B cell (primary cell): Measurements from ENCODE around the gene CLN6. TPM values are rescaled to one million over a fixed set of nuclear protein-coding genes. Genes with fewer than 3 reads are reported as not detected.

Experiments
- ATAC-seq: fragments of 200-7000 bp; cut with Tn5 transposase; one replicate; pipeline ENCODE4 v1.10.0; 2021; ENCODE audit warnings: low read depth, mild to moderate bottlenecking, moderate number of reproducible peaks, moderate library complexity
- CTCF ChIA-PET: fragments of 350-600 bp; sonication (Branson Sonifier 250); formaldehyde crosslinking; loops from one replicate; lab custom pipeline; 2021; ENCODE audit warnings: antibody characterized with exemption, inconsistent platforms; lab: Charles Lee
- POLR2A ChIA-PET: fragments of 350-600 bp; sonication (Branson Sonifier 250); formaldehyde crosslinking; loops from one replicate; lab custom pipeline; 2021; ENCODE audit warnings: antibody characterized with exemption; lab: Charles Lee
- DNase-seq: peaks from one replicate; pipeline ENCODE4 v3.0.0; 2013
- H2AFZ ChIP-seq: 2 replicates; pipeline ENCODE4 v1.6.1; 2012; ENCODE audit warnings: mild to moderate bottlenecking, low read depth, low read length; ENCODE audit not compliant: insufficient read depth, poor library complexity, severe bottlenecking
- H3K27ac ChIP-seq, 2 donors: 1 replicate in 1 of 2; 2 replicates in 1 of 2; pipeline ENCODE4 v1.5.1; 2012 to 2013; ENCODE audit warnings: low read length in 2 of 2, mild to moderate bottlenecking in 2 of 2, moderate library complexity in 1 of 2
- H3K27me3 ChIP-seq, 4 experiments: fragments of 200-600 bp in 1 of 4; sonication (generic) in 1 of 4; replicated peaks in 1 of 4; 1 replicate in 2 of 4; 2 replicates in 2 of 4; pipeline versions ENCODE4 v1.6.1 to v1.7.0; 2013 to 2016; ENCODE audit warnings: low read length in 3 of 4, mild to moderate bottlenecking in 2 of 4, mixed read lengths in 1 of 4, moderate library complexity in 1 of 4; ENCODE audit not compliant: insufficient read depth in 4 of 4, control insufficient read depth in 3 of 4; ENCODE audit errors: control extremely low read depth in 1 of 4
- H3K36me3 ChIP-seq, 2 experiments: replicated peaks in 1 of 2; 1 replicate in 1 of 2; 2 replicates in 1 of 2; pipeline versions ENCODE4 v1.6.1 to v1.7.1; 2013; ENCODE audit warnings: low read length in 1 of 2; ENCODE audit not compliant: insufficient read depth in 2 of 2, control insufficient read depth in 1 of 2; ENCODE audit errors: control extremely low read depth in 1 of 2, extremely low read depth in 1 of 2
- H3K4me1 ChIP-seq, 2 donors: fragments of 200-600 bp in 1 of 2; sonication (generic) in 1 of 2; 1 replicate in 1 of 2; 2 replicates in 1 of 2; pipeline versions ENCODE4 v1.5.1 to v1.6.1; 2013 to 2017; ENCODE audit warnings: low read length in 2 of 2; ENCODE audit not compliant: control insufficient read depth in 2 of 2, insufficient read depth in 2 of 2
- H3K4me2 ChIP-seq: replicated peaks from 2 replicates; pipeline ENCODE3; 2012; ENCODE audit warnings: mild to moderate bottlenecking, low read depth, low read length; ENCODE audit not compliant: poor library complexity, severe bottlenecking
- H3K4me3 ChIP-seq, 5 experiments: fragments of 200-600 bp in 1 of 5; sonication (generic) in 1 of 5; 1 replicate in 3 of 5; 2 replicates in 2 of 5; pipeline versions ENCODE4 v1.5.1 to v1.7.0; 2011 to 2016; ENCODE audit warnings: low read length in 4 of 5, mild to moderate bottlenecking in 4 of 5, low read depth in 2 of 5, control low read depth in 1 of 5, moderate library complexity in 1 of 5; ENCODE audit not compliant: insufficient read depth in 1 of 5; ENCODE audit errors: control extremely low read depth in 1 of 5, extremely low read depth in 1 of 5
- H3K79me2 ChIP-seq: fragments of 200-600 bp; sonication (generic); one replicate; pipeline ENCODE4 v1.6.0; 2016; ENCODE audit warnings: low read length; ENCODE audit not compliant: control insufficient read depth, insufficient read depth
- H3K9ac ChIP-seq: fragments of 200-600 bp; sonication (generic); 2 replicates; pipeline ENCODE4 v1.6.1; 2017; ENCODE audit warnings: mild to moderate bottlenecking, low read length, moderate library complexity
- H3K9me3 ChIP-seq, 3 donors: one replicate each; pipeline versions ENCODE4 v1.6.1 to v1.7.1; 2013; ENCODE audit warnings: low read length in 2 of 3; ENCODE audit not compliant: control insufficient read depth in 2 of 3, insufficient read depth in 1 of 3; ENCODE audit errors: control extremely low read depth in 1 of 3
- H4K20me1 ChIP-seq: 2 replicates; pipeline ENCODE4 v1.6.0; 2012; ENCODE audit warnings: mild to moderate bottlenecking, low read length; ENCODE audit not compliant: insufficient read depth, control insufficient read depth, poor library complexity, severe bottlenecking
- H3K27ac Mint-ChIP-seq: one replicate; pipeline ENCODE4 v1.8.0; 2021; ENCODE audit warnings: mixed read lengths
- H3K27me3 Mint-ChIP-seq: one replicate; pipeline ENCODE4 v1.8.0; 2021; ENCODE audit warnings: mixed read lengths
- H3K4me1 Mint-ChIP-seq: one replicate; pipeline ENCODE4 v1.8.0; 2021; ENCODE audit warnings: mixed read lengths
- H3K4me3 Mint-ChIP-seq: one replicate; pipeline ENCODE4 v1.8.0; 2021; ENCODE audit warnings: mixed read lengths
- H3K9me3 Mint-ChIP-seq: one replicate; pipeline ENCODE4 v1.8.0; 2022; ENCODE audit warnings: mixed read lengths; ENCODE audit not compliant: insufficient read depth
- CTCF ChIP-seq: fragments of 200-600 bp; IDR thresholded peaks from one replicate; pipeline ENCODE4 v1.8.0; 2022; ENCODE audit warnings: antibody characterized with exemption, mild to moderate bottlenecking
- EZH2 ChIP-seq: IDR thresholded peaks from 2 replicates; pipeline ENCODE4 v1.6.1; 2012; ENCODE audit warnings: borderline replicate concordance, low read depth, mild to moderate bottlenecking, moderate library complexity, low read length; ENCODE audit not compliant: insufficient read depth, poor library complexity, severe bottlenecking
- WGBS: methylation state at CpG from one replicate; pipeline ENCODE4 v1.1.5; 2013; ENCODE audit warnings: missing lambda C conversion rate; ENCODE audit not compliant: insufficient coverage; 5-methylcytosine and 5-hydroxymethylcytosine counted together
- intact Hi-C: fragments of 100-400 bp; cut with micrococcal nuclease; formaldehyde crosslinking; loops from one replicate; pipeline ENCODE4 v1.10.0; 2022
- polyA plus RNA-seq: library from polyadenylated mRNA; depleted of rRNA; stranded (reverse); fragments of >200 nt; gene quantifications from 2 replicates; pipeline ENCODE4 v1.2.3, GENCODE V29; 2012
- total RNA-seq, 2 donors: library from RNA; stranded (reverse); fragments of 120-200 nt in 1 of 2; gene quantifications; 1 replicate in 1 of 2; 2 replicates in 1 of 2; pipeline versions ENCODE4 v1.2.3 to v1.2.4, GENCODE V29; 2013 to 2022

The CLN6 gene
- total and polyA plus RNA-seq, 2 donors (not counting 1 experiment from before 2014, with no cell fraction given) = 22.8 TPM

DNA sequence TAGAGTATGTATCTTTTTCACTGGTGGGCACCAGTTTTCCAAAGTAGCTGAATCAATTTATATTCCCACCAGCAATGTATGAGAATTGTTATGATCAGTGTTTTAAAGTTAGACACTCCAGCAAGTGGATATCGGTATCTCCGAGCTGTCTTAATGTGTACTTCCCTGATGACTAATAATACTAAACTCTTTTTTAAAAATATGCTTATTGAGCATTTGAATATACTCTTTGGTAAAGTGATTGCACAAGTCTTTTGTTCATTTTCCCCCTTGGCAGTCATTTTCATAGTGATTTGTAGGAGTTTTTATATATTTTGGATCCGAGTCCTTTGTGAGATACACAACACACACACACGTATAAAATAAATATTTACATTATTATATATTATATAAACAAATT, 35.6 kb upstream of the CLN6 start:
- no peaks in the 10 kb centered on the region for H3K4me1 Mint-ChIP-seq
- TF ChIP-seq CTCF = no peak
- TF ChIP-seq EZH2 = no peak
- Histone ChIP-seq H3K27ac (no peak overlapping the region), H3K4me1 (no peaks in the 10 kb centered on the region), H3K4me3 (no peak overlapping the region), H3K9me3 (no peaks in the 10 kb centered on the region), H4K20me1 (no peaks in the 10 kb centered on the region), H3K4me2 (no peak overlapping the region), H3K27me3 (peaks cover 0 to 19% (median 17%) of the 10 kb centered on the region in 4 experiments), H3K79me2 (no peaks in the 10 kb centered on the region), H3K9ac (no peak overlapping the region), H3K36me3 (no peaks in the 10 kb centered on the region), H2AFZ (no peak overlapping the region)
- ChIA-PET POLR2A (no interaction called here), CTCF (interaction anchor here (1.3 to 1.4 kb wide), 2 partner anchors 11 to 12 kb away, joined by 4 read pairs; no protein-coding TSS in a partner anchor)
- no peaks in the 10 kb centered on the region for H3K9me3 Mint-ChIP-seq
- no peak overlapping the region for H3K4me3 Mint-ChIP-seq
- no peak for DNase-seq
- no CpG with 5 or more reads among the region's 4 CpGs for WGBS
- peaks cover 51% of the 10 kb centered on the region for H3K27me3 Mint-ChIP-seq
- intact Hi-C loops = no loop called here
- ATAC-seq = no peak
- H3K27ac Mint-ChIP-seq = no peak overlapping the region

- Histone ChIP-seq H4K20me1 (no peaks in the 10 kb centered on the region), H3K79me2 (no peaks in the 10 kb centered on the region), H3K27me3 (peaks cover 0 to 19% (median 17%) of the 10 kb centered on the region in 4 experiments), H3K9me3 (no peaks in the 10 kb centered on the region), H3K36me3 (no peaks in the 10 kb centered on the region), H3K4me1 (no peaks in the 10 kb centered on the region), H3K4me2 (no peak overlapping the region), H3K27ac (no peak overlapping the region), H3K9ac (no peak overlapping the region), H2AFZ (no peak overlapping the region), H3K4me3 (no peak overlapping the region)
- Mint-ChIP-seq H3K27ac (no peak overlapping the region), H3K27me3 (peaks cover 51% of the 10 kb centered on the region), H3K9me3 (no peaks in the 10 kb centered on the region), H3K4me1 (no peaks in the 10 kb centered on the region), H3K4me3 (no peak overlapping the region)
- intact Hi-C loops = no loop called here
- TF ChIP-seq CTCF = no peak
- no peak for TF ChIP-seq EZH2
- DNase-seq (no peak), ATAC-seq (no peak)
- ChIA-PET POLR2A (no interaction called here), CTCF (interaction anchor here (1.3 to 1.4 kb wide), 2 partner anchors 10 to 11 kb away, joined by 4 read pairs; no protein-coding TSS in a partner anchor)
- no CpG with 5 or more reads among the region's 2 CpGs for WGBS
Measured at GRCh38 chr15:68264282-68264681, 34.8 kb upstream of the CLN6 start.
